ENCODE measurements around the gene TLL1.

Gene TLL1

DNA sequence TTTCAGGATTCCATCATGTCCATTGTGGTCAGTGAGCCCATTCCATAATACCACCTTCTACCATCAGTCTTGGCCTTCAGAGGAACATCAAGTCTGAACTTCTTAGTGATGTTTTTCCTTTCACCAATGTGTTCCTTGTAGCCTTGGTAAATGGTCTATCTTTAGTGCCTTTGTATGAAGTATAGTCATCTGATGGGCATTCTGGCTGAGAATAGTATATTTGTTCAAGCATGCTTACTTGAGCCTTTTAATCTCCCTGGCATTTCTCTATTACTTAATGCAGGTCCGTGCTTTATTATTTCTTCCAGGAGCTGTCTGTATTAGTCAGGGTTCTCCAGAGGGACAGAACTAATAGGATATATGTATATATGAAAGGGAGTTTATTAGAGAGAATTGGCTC is 99.7 kb downstream of the TLL1 start:
- Histone ChIP-seq H3F3A (ENCODE audit: insufficient read depth, low read length) (no peaks in the 10 kb centered on the region), H4K20me1 (ENCODE audit: insufficient read depth, low read length) (no peaks in the 10 kb centered on the region), H3K9ac (ENCODE audit: low read length) (no peak overlapping the region), H3K4me2 (ENCODE audit: low read depth, low read length) (no peak overlapping the region), H3K27ac (ENCODE audit: low read length) (no peak overlapping the region), H2AFZ (ENCODE audit: low read length) (no peak overlapping the region), H3K36me3 (replicated peaks; ENCODE audit: insufficient read depth, low read length) (no peaks in the 10 kb centered on the region), H3K27me3 (replicated peaks; ENCODE audit: insufficient read depth, low read length) (no peaks in the 10 kb centered on the region), H3K4me1 (ENCODE audit: low read length) (no peaks in the 10 kb centered on the region), H3K9me2 (replicated peaks; ENCODE audit: insufficient read depth, low read length) (no peaks in the 10 kb centered on the region), H3K4me3 (ENCODE audit: low read length) (no peak overlapping the region), H3K79me2 (ENCODE audit: low read length) (no peaks in the 10 kb centered on the region), H3K9me3 (replicated peaks; ENCODE audit: insufficient read depth, low read length) (no peaks in the 10 kb centered on the region)
- no peak for DNase-seq
- TF ChIP-seq, protein P1, sequence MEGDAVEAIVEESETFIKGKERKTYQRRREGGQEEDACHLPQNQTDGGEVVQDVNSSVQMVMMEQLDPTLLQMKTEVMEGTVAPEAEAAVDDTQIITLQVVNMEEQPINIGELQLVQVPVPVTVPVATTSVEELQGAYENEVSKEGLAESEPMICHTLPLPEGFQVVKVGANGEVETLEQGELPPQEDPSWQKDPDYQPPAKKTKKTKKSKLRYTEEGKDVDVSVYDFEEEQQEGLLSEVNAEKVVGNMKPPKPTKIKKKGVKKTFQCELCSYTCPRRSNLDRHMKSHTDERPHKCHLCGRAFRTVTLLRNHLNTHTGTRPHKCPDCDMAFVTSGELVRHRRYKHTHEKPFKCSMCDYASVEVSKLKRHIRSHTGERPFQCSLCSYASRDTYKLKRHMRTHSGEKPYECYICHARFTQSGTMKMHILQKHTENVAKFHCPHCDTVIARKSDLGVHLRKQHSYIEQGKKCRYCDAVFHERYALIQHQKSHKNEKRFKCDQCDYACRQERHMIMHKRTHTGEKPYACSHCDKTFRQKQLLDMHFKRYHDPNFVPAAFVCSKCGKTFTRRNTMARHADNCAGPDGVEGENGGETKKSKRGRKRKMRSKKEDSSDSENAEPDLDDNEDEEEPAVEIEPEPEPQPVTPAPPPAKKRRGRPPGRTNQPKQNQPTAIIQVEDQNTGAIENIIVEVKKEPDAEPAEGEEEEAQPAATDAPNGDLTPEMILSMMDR (IDR thresholded peaks at IDR 0.05; ENCODE audit: low read length) = no peak
- no peak for TF ChIP-seq EZH2 (optimal IDR thresholded peaks at IDR 0.05; ENCODE audit: low read depth, low read length)
- no peak for TF ChIP-seq EZH2phosphoT487 (IDR thresholded peaks at IDR 0.05; ENCODE audit: low read length)

DNA sequence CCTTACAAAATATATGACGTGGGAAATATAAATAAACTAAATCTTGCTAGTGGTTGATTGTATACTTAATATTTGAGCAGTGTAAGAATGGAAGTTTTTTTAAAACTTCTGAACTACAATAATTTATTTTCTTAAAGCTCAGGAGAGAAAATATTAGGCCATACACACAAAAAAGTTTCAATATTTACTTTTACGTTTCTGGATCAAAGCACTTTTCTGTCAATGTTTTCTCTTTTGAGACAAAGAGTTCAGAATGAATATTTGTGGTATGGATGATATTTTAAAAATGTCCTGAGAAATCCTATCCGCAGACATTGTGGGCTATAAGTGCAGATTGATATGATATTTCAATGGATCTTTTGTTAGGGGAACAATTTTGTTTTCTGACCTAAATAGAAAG is 109.9 kb downstream of the TLL1 start:
- Histone ChIP-seq H3K36me3 (replicated peaks; ENCODE audit: insufficient read depth, low read length) (no peaks in the 10 kb centered on the region), H3F3A (ENCODE audit: insufficient read depth, low read length) (no peaks in the 10 kb centered on the region), H3K9me3 (replicated peaks; ENCODE audit: insufficient read depth, low read length) (no peaks in the 10 kb centered on the region), H3K27me3 (replicated peaks; ENCODE audit: insufficient read depth, low read length) (no peaks in the 10 kb centered on the region), H2AFZ (ENCODE audit: low read length) (no peak overlapping the region), H3K27ac (ENCODE audit: low read length) (no peak overlapping the region), H3K4me2 (ENCODE audit: low read depth, low read length) (no peak overlapping the region), H3K79me2 (ENCODE audit: low read length) (no peaks in the 10 kb centered on the region), H3K9ac (ENCODE audit: low read length) (no peak overlapping the region), H3K9me2 (replicated peaks; ENCODE audit: insufficient read depth, low read length) (no peaks in the 10 kb centered on the region), H3K4me3 (ENCODE audit: low read length) (no peak overlapping the region), H3K4me1 (ENCODE audit: low read length) (no peaks in the 10 kb centered on the region), H4K20me1 (ENCODE audit: insufficient read depth, low read length) (no peaks in the 10 kb centered on the region)
- TF ChIP-seq EZH2 (optimal IDR thresholded peaks at IDR 0.05; ENCODE audit: low read depth, low read length) = no peak
- TF ChIP-seq, protein P1 (IDR thresholded peaks at IDR 0.05; ENCODE audit: low read length) = no peak
- no peak for TF ChIP-seq EZH2phosphoT487 (IDR thresholded peaks at IDR 0.05; ENCODE audit: low read length)
- no peak for DNase-seq

DNA sequence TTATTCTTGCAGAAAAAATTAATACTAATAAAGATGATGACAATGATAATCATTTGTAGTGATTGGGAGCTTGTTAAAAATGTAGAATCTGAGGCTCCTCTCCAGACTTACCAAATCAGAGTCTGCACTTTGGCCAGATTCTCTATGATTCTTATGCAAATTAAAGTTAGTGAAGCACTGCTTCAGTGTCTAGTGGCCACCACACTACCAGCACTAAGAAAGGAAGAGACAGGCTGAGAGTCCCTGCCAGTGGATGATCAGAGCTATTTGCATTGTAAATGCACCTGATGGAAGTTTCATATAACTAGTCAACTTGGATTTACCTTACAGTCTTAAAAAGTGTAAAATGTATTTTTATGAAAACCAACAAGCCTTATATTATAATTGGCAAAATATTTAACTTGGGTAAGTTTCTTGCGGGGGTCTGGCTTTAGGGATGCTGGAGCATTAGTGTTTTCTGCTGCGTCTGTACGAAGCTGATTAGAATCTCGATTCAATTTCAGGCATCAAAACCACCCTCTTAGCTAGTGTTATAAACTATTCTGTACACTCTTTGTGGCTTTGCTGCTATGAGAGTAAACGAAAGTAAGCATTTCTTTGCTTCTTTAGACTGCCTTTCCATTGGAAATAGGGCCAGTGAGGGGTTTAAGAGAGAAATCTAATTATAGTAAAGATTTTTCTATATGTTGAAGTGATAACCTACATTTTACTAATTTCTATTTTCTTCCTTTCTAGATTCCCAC is 114.1 kb downstream of the TLL1 start:
- Histone ChIP-seq H3K36me3 (replicated peaks; ENCODE audit: insufficient read depth, low read length) (no peaks in the 10 kb centered on the region), H2AFZ (ENCODE audit: low read length) (no peak overlapping the region), H3F3A (ENCODE audit: insufficient read depth, low read length) (no peaks in the 10 kb centered on the region), H3K79me2 (ENCODE audit: low read length) (no peaks in the 10 kb centered on the region), H3K4me2 (ENCODE audit: low read depth, low read length) (no peak overlapping the region), H3K27ac (ENCODE audit: low read length) (no peak overlapping the region), H3K9ac (ENCODE audit: low read length) (no peak overlapping the region), H4K20me1 (ENCODE audit: insufficient read depth, low read length) (no peaks in the 10 kb centered on the region), H3K27me3 (replicated peaks; ENCODE audit: insufficient read depth, low read length) (no peaks in the 10 kb centered on the region), H3K4me1 (ENCODE audit: low read length) (no peaks in the 10 kb centered on the region), H3K9me2 (replicated peaks; ENCODE audit: insufficient read depth, low read length) (no peaks in the 10 kb centered on the region), H3K4me3 (ENCODE audit: low read length) (no peak overlapping the region), H3K9me3 (replicated peaks; ENCODE audit: insufficient read depth, low read length) (no peaks in the 10 kb centered on the region)
- TF ChIP-seq EZH2 (optimal IDR thresholded peaks at IDR 0.05; ENCODE audit: low read depth, low read length) (no peak), EZH2phosphoT487 (IDR thresholded peaks at IDR 0.05; ENCODE audit: low read length) (no peak)
- TF ChIP-seq, protein P1 (IDR thresholded peaks at IDR 0.05; ENCODE audit: low read length) = no peak
- peak; percentile 16 for DNase-seq

Measured in MM.1S (cell line).